A549 (cell line): ENCODE results near the gene SIRT7. TPM values are rescaled to one million over a fixed set of nuclear protein-coding genes. Genes with fewer than 3 reads are reported as not detected.

Experiments used
- ATAC-seq, 2 experiments: fragments of 200-7000 bp in 1 of 2; fragments of >200 bp in 1 of 2; cut with Nextera tagmentation in 1 of 2; cut with Tn5 transposase in 1 of 2; 3 replicates each; pipeline versions ENCODE4 v1.8.0 to v1.9.1; 2018 to 2020; ENCODE audit warnings: mild to moderate bottlenecking in 1 of 2, moderate library complexity in 1 of 2
- CTCF ChIA-PET: fragments of 300-600 bp; sonication (Branson Sonifier 250); formaldehyde crosslinking; extraction: SDS; loops from one replicate; lab custom pipeline; 2021; ENCODE audit warnings: antibody characterized with exemption, inconsistent platforms; lab: Yijun Ruan, JAX
- POLR2A ChIA-PET: fragments of 350-600 bp; formaldehyde crosslinking; extraction: SDS; loops from one replicate; lab custom pipeline; 2021; ENCODE audit warnings: antibody characterized with exemption, inconsistent platforms; lab: Yijun Ruan, JAX
- DNase-seq, 2 experiments: peaks; one replicate each; pipeline versions ENCODE4 v3.0.0 to v3.0.0-alpha.2; 2011 to 2016; ENCODE audit warnings: low read depth in 1 of 2, low spot score in 1 of 2
- FAIRE-seq: peaks from 2 replicates; lab custom pipeline; 2011; peaks lifted over from hg19 to GRCh38; lab: Jason Lieb, UNC
- H3K27ac ChIP-seq, 2 experiments: fragments of >200 bp; sonication (Bioruptor Twin); formaldehyde crosslinking; 3 replicates each; pipeline ENCODE4 v1.5.1; 2016 to 2017
- H3K4me1 ChIP-seq: fragments of >200 bp; sonication (Bioruptor Twin); formaldehyde crosslinking; 3 replicates; pipeline ENCODE4 v1.6.1; 2016
- H3K4me2 ChIP-seq: fragments of >200 bp; sonication (Bioruptor Twin); formaldehyde crosslinking; 3 replicates; pipeline ENCODE4 v1.6.1; 2016
- H3K4me3 ChIP-seq: fragments of >200 bp; sonication (Bioruptor Twin); formaldehyde crosslinking; 3 replicates; pipeline ENCODE4 v1.5.1; 2016
- H3K9me3 ChIP-seq: fragments of >200 bp; sonication (Bioruptor Twin); formaldehyde crosslinking; 3 replicates; pipeline ENCODE4 v1.6.1; 2016
- BHLHE40 ChIP-seq: IDR thresholded peaks from 2 replicates; pipeline ENCODE4 v1.6.1; 2012; ENCODE audit warnings: low read depth, low read length, inconsistent platforms
- EHF ChIP-seq: fragments of 250-450 bp; sonication (Bioruptor Pico); IDR thresholded peaks from 2 replicates; pipeline ENCODE4 v1.5.0; 2020; ENCODE audit warnings: mild to moderate bottlenecking
- ESRRA ChIP-seq: fragments of 150-350 bp; IDR thresholded peaks from 2 replicates; pipeline ENCODE4 v1.6.1; 2014; ENCODE audit warnings: mild to moderate bottlenecking, low read length, borderline replicate concordance
- FOSL2 ChIP-seq, 2 experiments: fragments of 450-650 bp in 1 of 2; fragments of >200 bp in 1 of 2; sonication (Bioruptor Twin) in 1 of 2; formaldehyde crosslinking; IDR thresholded peaks; 2 replicates each; pipeline versions ENCODE4 v1.5.0 to v1.6.1; 2016 to 2020; ENCODE audit warnings: mild to moderate bottlenecking in 1 of 2, moderate library complexity in 1 of 2
- HEYL ChIP-seq: fragments of 250-450 bp; sonication (Bioruptor Pico); IDR thresholded peaks from 2 replicates; pipeline ENCODE4 v1.8.0; 2021; ENCODE audit warnings: mild to moderate bottlenecking, moderate library complexity
- HOXB5 ChIP-seq: fragments of 250-450 bp; sonication (Bioruptor Pico); IDR thresholded peaks from 2 replicates; pipeline ENCODE4 v1.5.0; 2020; ENCODE audit warnings: mild to moderate bottlenecking, moderate library complexity
- JUNB ChIP-seq: fragments of >200 bp; sonication (Bioruptor Twin); formaldehyde crosslinking; IDR thresholded peaks from 2 replicates; pipeline ENCODE4 v1.6.1; 2016
- NPAS2 ChIP-seq: fragments of 250-450 bp; sonication (Bioruptor Pico); IDR thresholded peaks from 2 replicates; pipeline ENCODE4 v1.8.0; 2022; ENCODE audit warnings: mild to moderate bottlenecking, moderate library complexity, borderline replicate concordance
- POLR2AphosphoS2 ChIP-seq: conservative IDR thresholded peaks from 2 replicates; pipeline ENCODE4 v1.6.1; 2012; ENCODE audit warnings: low read length, improper control_type of control experiment, inconsistent platforms
- TP53 ChIP-seq: fragments of 250-450 bp; sonication (Bioruptor Pico); IDR thresholded peaks from 2 replicates; pipeline ENCODE4 v1.5.0; 2021; ENCODE audit warnings: mild to moderate bottlenecking, moderate library complexity
- WGBS: methylation state at CpG from one replicate; pipeline ENCODE4 v1.1.6; 2017; ENCODE audit errors: missing lambda C conversion rate; 5-methylcytosine and 5-hydroxymethylcytosine counted together
- polyA plus RNA-seq, 4 experiments: library from polyadenylated mRNA; depleted of rRNA in 3 of 4; stranded (reverse); fragments of >200 nt; fragmentation: RNase III in 1 of 4; extraction: RNeasy Plus Mini Kit Qiagen cat#74134 plus additional on column Dnase treatment in 1 of 4; gene quantifications; 2 replicates in 3 of 4; 3 replicates in 1 of 4; pipeline ENCODE4 v1.2.3, GENCODE V29; 2011 to 2017
- TF ChIP-seq, protein P1 (sequence below): fragments of >200 bp; sonication (Bioruptor Twin); formaldehyde crosslinking; IDR thresholded peaks from 2 replicates; pipeline ENCODE4 v1.6.1; 2016
- TF ChIP-seq, protein P2 (sequence below): fragments of 450-650 bp; IDR thresholded peaks from 2 replicates; pipeline ENCODE4 v1.6.1; 2014; ENCODE audit warnings: antibody characterized with exemption
- TF ChIP-seq, protein P3 (sequence below): fragments of 200-600 bp; sonication (generic); IDR thresholded peaks from 2 replicates; pipeline ENCODE4 v1.6.1; 2016; ENCODE audit warnings: antibody characterized with exemption, mild to moderate bottlenecking, moderate library complexity
- TF ChIP-seq, protein P4 (sequence below): IDR thresholded peaks from 2 replicates; pipeline ENCODE4 v1.6.1; 2012
- TF ChIP-seq, protein P5 (sequence below): IDR thresholded peaks from 2 replicates; pipeline ENCODE4 v1.6.1; 2012; ENCODE audit warnings: low read depth, borderline replicate concordance
- TF ChIP-seq, protein P6 (sequence below): IDR thresholded peaks from 2 replicates; pipeline ENCODE4 v1.6.1; 2012

Gene SIRT7
- polyA plus RNA-seq, 2 of the 4 experiments (the other 2 are of a cell fraction): 9.8 to 35.2 TPM

DNA sequence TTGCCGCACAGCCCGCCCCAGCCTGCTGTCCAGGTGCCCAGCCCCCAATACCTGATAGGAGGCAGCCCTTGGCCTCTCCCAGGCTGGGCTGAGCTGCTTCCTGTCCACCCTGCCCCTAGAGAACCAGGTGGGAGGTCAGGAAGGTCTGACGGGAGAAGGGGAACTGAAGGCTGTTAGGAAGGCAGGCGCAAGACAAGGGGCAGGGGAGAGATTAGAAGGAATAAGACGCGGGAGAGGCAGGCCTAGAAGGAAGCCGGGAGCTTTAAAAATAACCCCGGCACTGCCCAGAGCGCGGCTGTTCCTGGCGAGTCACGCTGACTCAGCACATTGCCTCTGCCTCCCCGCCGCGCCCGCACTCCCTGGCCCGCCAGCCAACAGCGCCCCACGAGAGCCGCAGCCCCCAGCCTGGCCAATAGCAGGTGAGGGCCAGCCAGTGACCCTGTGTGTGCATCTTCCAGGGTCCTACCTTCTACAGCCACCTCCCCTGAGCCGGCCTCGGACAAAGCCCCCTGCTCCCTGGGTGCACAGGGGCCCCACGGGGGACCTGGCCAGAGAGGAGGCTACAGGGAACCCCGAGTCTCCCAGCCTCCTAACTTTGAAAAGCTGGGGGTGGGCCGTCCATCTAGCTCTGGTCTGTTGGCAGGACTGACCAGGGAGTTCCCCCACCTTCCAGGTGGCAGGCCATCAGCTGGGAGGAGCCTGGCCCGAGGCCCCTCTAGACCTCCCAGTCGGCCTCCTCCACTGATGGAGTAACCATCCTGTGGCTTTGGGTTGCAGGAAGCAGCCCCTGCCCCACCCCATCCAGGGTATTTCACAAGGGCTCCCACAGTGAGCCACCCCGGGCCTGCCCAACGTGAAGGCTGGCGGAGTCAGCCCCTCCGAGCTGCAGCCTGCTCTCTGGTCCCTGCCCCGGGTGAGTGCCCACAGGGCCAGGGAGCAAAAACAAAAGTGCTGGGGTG, 5.6 kb upstream of the SIRT7 start (continued):
- TF ChIP-seq, protein P1, sequence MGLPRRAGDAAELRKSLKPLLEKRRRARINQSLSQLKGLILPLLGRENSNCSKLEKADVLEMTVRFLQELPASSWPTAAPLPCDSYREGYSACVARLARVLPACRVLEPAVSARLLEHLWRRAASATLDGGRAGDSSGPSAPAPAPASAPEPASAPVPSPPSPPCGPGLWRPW: no peak
- TF ChIP-seq BHLHE40 (no peak), JUNB (no peak), EHF (no peak), ESRRA (no peak), NPAS2 (CRISPR knock-in tag) (no peak), TP53 (CRISPR knock-in tag) (peak; percentile 48; the same call in 1 of the 2 replicates)
- TF ChIP-seq, protein P2, sequence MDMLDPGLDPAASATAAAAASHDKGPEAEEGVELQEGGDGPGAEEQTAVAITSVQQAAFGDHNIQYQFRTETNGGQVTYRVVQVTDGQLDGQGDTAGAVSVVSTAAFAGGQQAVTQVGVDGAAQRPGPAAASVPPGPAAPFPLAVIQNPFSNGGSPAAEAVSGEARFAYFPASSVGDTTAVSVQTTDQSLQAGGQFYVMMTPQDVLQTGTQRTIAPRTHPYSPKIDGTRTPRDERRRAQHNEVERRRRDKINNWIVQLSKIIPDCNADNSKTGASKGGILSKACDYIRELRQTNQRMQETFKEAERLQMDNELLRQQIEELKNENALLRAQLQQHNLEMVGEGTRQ: no peak
- TF ChIP-seq, protein P3, sequence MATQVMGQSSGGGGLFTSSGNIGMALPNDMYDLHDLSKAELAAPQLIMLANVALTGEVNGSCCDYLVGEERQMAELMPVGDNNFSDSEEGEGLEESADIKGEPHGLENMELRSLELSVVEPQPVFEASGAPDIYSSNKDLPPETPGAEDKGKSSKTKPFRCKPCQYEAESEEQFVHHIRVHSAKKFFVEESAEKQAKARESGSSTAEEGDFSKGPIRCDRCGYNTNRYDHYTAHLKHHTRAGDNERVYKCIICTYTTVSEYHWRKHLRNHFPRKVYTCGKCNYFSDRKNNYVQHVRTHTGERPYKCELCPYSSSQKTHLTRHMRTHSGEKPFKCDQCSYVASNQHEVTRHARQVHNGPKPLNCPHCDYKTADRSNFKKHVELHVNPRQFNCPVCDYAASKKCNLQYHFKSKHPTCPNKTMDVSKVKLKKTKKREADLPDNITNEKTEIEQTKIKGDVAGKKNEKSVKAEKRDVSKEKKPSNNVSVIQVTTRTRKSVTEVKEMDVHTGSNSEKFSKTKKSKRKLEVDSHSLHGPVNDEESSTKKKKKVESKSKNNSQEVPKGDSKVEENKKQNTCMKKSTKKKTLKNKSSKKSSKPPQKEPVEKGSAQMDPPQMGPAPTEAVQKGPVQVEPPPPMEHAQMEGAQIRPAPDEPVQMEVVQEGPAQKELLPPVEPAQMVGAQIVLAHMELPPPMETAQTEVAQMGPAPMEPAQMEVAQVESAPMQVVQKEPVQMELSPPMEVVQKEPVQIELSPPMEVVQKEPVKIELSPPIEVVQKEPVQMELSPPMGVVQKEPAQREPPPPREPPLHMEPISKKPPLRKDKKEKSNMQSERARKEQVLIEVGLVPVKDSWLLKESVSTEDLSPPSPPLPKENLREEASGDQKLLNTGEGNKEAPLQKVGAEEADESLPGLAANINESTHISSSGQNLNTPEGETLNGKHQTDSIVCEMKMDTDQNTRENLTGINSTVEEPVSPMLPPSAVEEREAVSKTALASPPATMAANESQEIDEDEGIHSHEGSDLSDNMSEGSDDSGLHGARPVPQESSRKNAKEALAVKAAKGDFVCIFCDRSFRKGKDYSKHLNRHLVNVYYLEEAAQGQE: no peak
- TF ChIP-seq, protein P4, sequence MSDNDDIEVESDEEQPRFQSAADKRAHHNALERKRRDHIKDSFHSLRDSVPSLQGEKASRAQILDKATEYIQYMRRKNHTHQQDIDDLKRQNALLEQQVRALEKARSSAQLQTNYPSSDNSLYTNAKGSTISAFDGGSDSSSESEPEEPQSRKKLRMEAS: peak; percentile 75
- TF ChIP-seq, protein P5, sequence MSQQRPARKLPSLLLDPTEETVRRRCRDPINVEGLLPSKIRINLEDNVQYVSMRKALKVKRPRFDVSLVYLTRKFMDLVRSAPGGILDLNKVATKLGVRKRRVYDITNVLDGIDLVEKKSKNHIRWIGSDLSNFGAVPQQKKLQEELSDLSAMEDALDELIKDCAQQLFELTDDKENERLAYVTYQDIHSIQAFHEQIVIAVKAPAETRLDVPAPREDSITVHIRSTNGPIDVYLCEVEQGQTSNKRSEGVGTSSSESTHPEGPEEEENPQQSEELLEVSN: peak; percentile 18; the same call in 1 of the 2 replicates

DNA sequence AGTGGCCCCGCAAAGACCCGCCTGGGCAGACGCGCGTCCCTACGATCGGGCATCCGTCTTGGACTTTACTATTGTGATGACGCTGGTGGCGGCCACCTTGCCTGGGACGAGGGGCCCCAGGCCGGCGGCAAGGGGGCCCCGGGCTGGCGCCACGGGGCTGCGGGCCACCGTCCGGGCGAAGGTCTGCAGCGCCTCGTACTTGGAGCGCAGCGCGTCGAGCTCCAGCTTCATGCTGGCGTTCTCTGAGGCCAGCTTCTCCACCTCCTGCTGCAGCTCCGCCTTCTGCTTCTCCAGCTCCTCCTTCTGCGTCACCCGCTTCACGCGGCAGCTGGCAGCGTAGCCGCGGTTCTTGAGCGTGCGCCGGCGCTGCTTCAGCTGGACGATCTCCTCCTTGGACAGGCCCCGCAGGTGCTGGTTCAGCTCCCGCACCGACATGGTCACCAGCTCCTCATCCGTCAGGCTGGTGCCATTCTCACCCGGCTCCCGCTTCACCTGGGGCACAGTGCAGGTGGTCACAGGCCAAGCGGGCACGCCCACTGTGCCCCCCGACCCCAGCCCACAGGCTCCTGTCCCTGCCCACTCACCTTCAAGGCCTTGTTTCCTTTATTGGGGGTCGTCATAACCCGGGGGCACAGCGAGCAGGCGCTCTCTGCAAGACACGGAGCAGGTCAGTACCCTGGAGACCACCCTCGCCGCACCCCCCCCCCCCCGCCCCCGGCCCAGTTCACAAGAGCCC, 4.8 kb upstream of the SIRT7 start:
- CTCF ChIA-PET: interaction anchor here (1.0 to 12.8 kb wide), 8 partner anchors 11 to 188 kb away, joined by 3 to 99 read pairs (median 21); partner anchors contain the start of genes ARHGDIA, CENPX, LRRC45 and NOTUM

More for the DNA sequence above, 4.8 kb upstream of the SIRT7 start:
- FAIRE-seq (no peak), DNase-seq (peak in 1 of 2 experiments; percentile 91), ATAC-seq (peak; percentile 8 to 46; a peak in 4 of 6 replicates)
- WGBS: 31% methylated on average over 51 of the region's 58 CpGs
- peak overlapping the region; percentile 57 for H3K4me3 ChIP-seq
- H3K9me3 ChIP-seq: no peaks in the 10 kb centered on the region
- peaks cover 75% of the 10 kb centered on the region for H3K4me1 ChIP-seq
- peak overlapping the region; percentile 96 to 98 for H3K27ac ChIP-seq
- POLR2A ChIA-PET: interaction anchor here (1.1 to 1.9 kb wide), 5 partner anchors 12 to 90 kb away, joined by 3 to 5 read pairs (median 3); partner anchors contain the start of genes MCRIP1 and PCYT2
- TF ChIP-seq JUNB (no peak), HOXB5 (CRISPR knock-in tag) (peak; percentile 52; the same call in 1 of the 2 replicates), ESRRA (no peak), FOSL2 (IDR thresholded peaks at IDR 0.05) (no peak), FOSL2 (CRISPR knock-in tag; IDR thresholded peaks at IDR 0.05) (peak; percentile 33; the same call in 1 of the 2 replicates), POLR2AphosphoS2 (no peak), HEYL (CRISPR knock-in tag) (no peak)
- TF ChIP-seq, protein P4: peak; percentile 94
- TF ChIP-seq, protein P5: peak; percentile 94
- TF ChIP-seq, protein P6, sequence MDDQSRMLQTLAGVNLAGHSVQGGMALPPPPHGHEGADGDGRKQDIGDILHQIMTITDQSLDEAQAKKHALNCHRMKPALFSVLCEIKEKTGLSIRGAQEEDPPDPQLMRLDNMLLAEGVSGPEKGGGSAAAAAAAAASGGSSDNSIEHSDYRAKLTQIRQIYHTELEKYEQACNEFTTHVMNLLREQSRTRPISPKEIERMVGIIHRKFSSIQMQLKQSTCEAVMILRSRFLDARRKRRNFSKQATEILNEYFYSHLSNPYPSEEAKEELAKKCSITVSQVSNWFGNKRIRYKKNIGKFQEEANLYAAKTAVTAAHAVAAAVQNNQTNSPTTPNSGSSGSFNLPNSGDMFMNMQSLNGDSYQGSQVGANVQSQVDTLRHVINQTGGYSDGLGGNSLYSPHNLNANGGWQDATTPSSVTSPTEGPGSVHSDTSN: peak; percentile 33
- TF ChIP-seq, all 56 proteins: peak for 5
- peak overlapping the region; percentile 96 for H3K4me2 ChIP-seq
